Measurements from ENCODE around the gene FAM241A. TPM values are rescaled to one million over a fixed set of nuclear protein-coding genes. Genes with fewer than 3 reads are reported as not detected.

FAM241A gene
- total and polyA plus RNA-seq, 12 donors, result 4.1 to 9.4 (median 7.5) TPM

GRCh38 chr4:112236040-112236439 lies 90.8 kb downstream of the FAM241A start:
- WGBS, 2 donors, result 93 to 94% methylated on average over 2 of the region's 2 CpGs
- Histone ChIP-seq H3K9me3 (no peaks in the 10 kb centered on the region), H3K36me3 (no peaks in the 10 kb centered on the region), H3K27ac (no peak overlapping the region), H3K4me1 (peaks cover 0 to 25% (median 10%) of the 10 kb centered on the region in 9 donors), H3K4me3 (no peak overlapping the region), H3K27me3 (no peaks in the 10 kb centered on the region)
- ATAC-seq (no peak), DNase-seq (no peak)
- intact Hi-C loops (cut with DNase I), result loop anchor here in 2 of 10 donors (5.0 kb wide), 1 partner anchor 139 kb away; no protein-coding TSS in a partner anchor
- TF ChIP-seq CTCF (IDR thresholded peaks at IDR 0.05), result no peak

- ATAC-seq (no peak), DNase-seq (no peak)
- Histone ChIP-seq H3K36me3 (no peaks in the 10 kb centered on the region), H3K9me3 (no peaks in the 10 kb centered on the region), H3K27ac (no peak overlapping the region), H3K27me3 (no peaks in the 10 kb centered on the region), H3K4me1 (peaks cover 0 to 11% (median 0%) of the 10 kb centered on the region in 9 donors), H3K4me3 (no peak overlapping the region)
- no peak for TF ChIP-seq CTCF (IDR thresholded peaks at IDR 0.05)
- 95 to 98% methylated on average over 2 of the region's 2 CpGs for WGBS, 2 donors
- intact Hi-C loops (cut with DNase I), result loop anchor here in 2 of 10 donors (5.0 kb wide), 1 partner anchor 142 kb away; no protein-coding TSS in a partner anchor
Observed at GRCh38 chr4:112238833-112239232, 93.6 kb downstream of the FAM241A start.

Other genes starting within 250 kb of the FAM241A start
- 10 to 100 TPM in 7 of 10 donors, 1 to 10 TPM in 3; 7.6 to 13.4 (median 11.4) TPM for gene AP1AR, start 86.3 kb downstream of the FAM241A start, total RNA-seq
- gene AP1AR, start 86.3 kb downstream of the FAM241A start, polyA plus RNA-seq, result 1 to 10 TPM; 5.5 to 6.9 TPM
- 10 to 100 TPM in 6 of 10 donors, 1 to 10 TPM in 4; 3.7 to 21.4 (median 14.2) TPM for gene TIFA, start 140.4 kb downstream of the FAM241A start, total RNA-seq
- 1 to 10 TPM; 3.5 to 3.8 TPM for gene TIFA, start 140.4 kb downstream of the FAM241A start, polyA plus RNA-seq
- gene ALPK1, start 151.9 kb downstream of the FAM241A start, total RNA-seq, result 10 to 100 TPM in 1 of 10 donors, 1 to 10 TPM in 9; 2.4 to 11.0 (median 4.5) TPM
- gene ALPK1, start 151.9 kb downstream of the FAM241A start, polyA plus RNA-seq, result 1 to 10 TPM; 1.1 to 3.9 TPM